ENCODE data around the gene CABP5.

DNA sequence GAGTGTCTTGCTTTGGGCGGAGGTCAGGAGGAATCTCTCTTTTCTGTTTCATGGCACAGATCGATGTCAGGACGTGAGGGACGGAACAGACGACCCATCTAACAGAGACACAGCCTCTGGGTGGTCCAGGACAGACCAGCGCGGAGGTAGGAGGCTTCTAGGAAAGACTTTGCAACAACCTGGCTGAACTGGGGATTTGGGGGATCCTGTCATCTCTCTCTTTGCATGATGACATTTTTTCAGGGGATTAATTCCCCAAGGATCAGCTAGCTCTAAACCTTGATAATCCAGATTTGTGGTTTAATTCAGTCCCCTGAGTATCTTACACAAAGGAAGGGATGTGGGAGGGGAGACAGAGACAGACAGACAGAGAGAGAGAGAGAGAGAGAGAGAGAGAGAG lies 14.4 kb downstream of the CABP5 start:
- TF ChIP-seq, protein P1, sequence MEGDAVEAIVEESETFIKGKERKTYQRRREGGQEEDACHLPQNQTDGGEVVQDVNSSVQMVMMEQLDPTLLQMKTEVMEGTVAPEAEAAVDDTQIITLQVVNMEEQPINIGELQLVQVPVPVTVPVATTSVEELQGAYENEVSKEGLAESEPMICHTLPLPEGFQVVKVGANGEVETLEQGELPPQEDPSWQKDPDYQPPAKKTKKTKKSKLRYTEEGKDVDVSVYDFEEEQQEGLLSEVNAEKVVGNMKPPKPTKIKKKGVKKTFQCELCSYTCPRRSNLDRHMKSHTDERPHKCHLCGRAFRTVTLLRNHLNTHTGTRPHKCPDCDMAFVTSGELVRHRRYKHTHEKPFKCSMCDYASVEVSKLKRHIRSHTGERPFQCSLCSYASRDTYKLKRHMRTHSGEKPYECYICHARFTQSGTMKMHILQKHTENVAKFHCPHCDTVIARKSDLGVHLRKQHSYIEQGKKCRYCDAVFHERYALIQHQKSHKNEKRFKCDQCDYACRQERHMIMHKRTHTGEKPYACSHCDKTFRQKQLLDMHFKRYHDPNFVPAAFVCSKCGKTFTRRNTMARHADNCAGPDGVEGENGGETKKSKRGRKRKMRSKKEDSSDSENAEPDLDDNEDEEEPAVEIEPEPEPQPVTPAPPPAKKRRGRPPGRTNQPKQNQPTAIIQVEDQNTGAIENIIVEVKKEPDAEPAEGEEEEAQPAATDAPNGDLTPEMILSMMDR (IDR thresholded peaks at IDR 0.05; ENCODE audit: low read depth, low read length): no peak
- no peak for TF ChIP-seq POLR2A (IDR thresholded peaks at IDR 0.05; ENCODE audit: extremely low read depth, insufficient read length)
